IPS-18c (cell line): Measurements from ENCODE around the gene PIGP.
"Not testable (repeated sequence)": the region's sequence is repeated elsewhere in the genome, so short reads cannot be mapped to it uniquely, and the experiment has no call there.

ENCODE experiments used
- H3K4me3 ChIP-seq: 2 replicates; pipeline ENCODE4 v1.7.0; 2013; ENCODE audit warnings: low read depth, mild to moderate bottlenecking, low read length, moderate library complexity; ENCODE audit not compliant: insufficient read depth
- H3K9me3 ChIP-seq: one replicate; pipeline ENCODE4 v1.6.1; 2013; ENCODE audit warnings: mild to moderate bottlenecking, low read length, moderate library complexity; ENCODE audit not compliant: control insufficient read depth, insufficient read depth

The PIGP gene

GRCh38 chr21:37059181-37059580, 13.7 kb downstream of the PIGP start:
- Histone ChIP-seq H3K4me3 (no peak overlapping the region), H3K9me3 (no peaks in the 10 kb centered on the region)

GRCh38 chr21:37058261-37058660, 14.6 kb downstream of the PIGP start:
- no peak overlapping the region for H3K4me3 ChIP-seq
- no peaks in the 10 kb centered on the region for H3K9me3 ChIP-seq

- Histone ChIP-seq H3K4me3 (no peak overlapping the region), H3K9me3 (no peaks in the 10 kb centered on the region)
Observed at GRCh38 chr21:37057614-37058013, 15.3 kb downstream of the PIGP start.

- H3K9me3 ChIP-seq: no peaks in the 10 kb centered on the region
Observed at GRCh38 chr21:37055271-37055855, 17.5 kb downstream of the PIGP start.

GRCh38 chr21:37049741-37050140, 23.1 kb downstream of the PIGP start:
- not testable (repeated sequence) for H3K9me3 ChIP-seq, H3K4me3 ChIP-seq

More at GRCh38 chr21:37055271-37055855, 17.5 kb downstream of the PIGP start:
- H3K4me3 ChIP-seq: no peak overlapping the region

- no peaks in the 10 kb centered on the region for H3K9me3 ChIP-seq
- no peak overlapping the region for H3K4me3 ChIP-seq
Observed at GRCh38 chr21:37047079-37047478, 25.8 kb downstream of the PIGP start.

- Histone ChIP-seq H3K9me3 (no peaks in the 10 kb centered on the region), H3K4me3 (no peak overlapping the region)
Observed at GRCh38 chr21:37045556-37045955, 27.3 kb downstream of the PIGP start.

GRCh38 chr21:37045149-37045548, 27.7 kb downstream of the PIGP start:
- H3K9me3 ChIP-seq: no peaks in the 10 kb centered on the region
- no peak overlapping the region for H3K4me3 ChIP-seq

- H3K9me3 ChIP-seq: no peaks in the 10 kb centered on the region
- H3K4me3 ChIP-seq: no peak overlapping the region
Observed at GRCh38 chr21:37044643-37045042, 28.2 kb downstream of the PIGP start.

- H3K4me3 ChIP-seq: no peak overlapping the region
- no peaks in the 10 kb centered on the region for H3K9me3 ChIP-seq
Observed at GRCh38 chr21:37043818-37044217, 29.1 kb downstream of the PIGP start.

- no peak overlapping the region for H3K4me3 ChIP-seq
- H3K9me3 ChIP-seq: no peaks in the 10 kb centered on the region
Observed at GRCh38 chr21:37041706-37042271, 31.1 kb downstream of the PIGP start.

GRCh38 chr21:37040212-37040611, 32.7 kb downstream of the PIGP start:
- no peaks in the 10 kb centered on the region for H3K9me3 ChIP-seq
- H3K4me3 ChIP-seq: no peak overlapping the region

- Histone ChIP-seq H3K4me3 (no peak overlapping the region), H3K9me3 (no peaks in the 10 kb centered on the region)
Observed at GRCh38 chr21:37039411-37040075, 33.3 kb downstream of the PIGP start.

- Histone ChIP-seq H3K4me3 (no peak overlapping the region), H3K9me3 (no peaks in the 10 kb centered on the region)
Observed at GRCh38 chr21:37036177-37036576, 36.7 kb downstream of the PIGP start.

- not testable (repeated sequence) for H3K9me3 ChIP-seq, H3K4me3 ChIP-seq
Observed at GRCh38 chr21:37034394-37034793, 38.5 kb downstream of the PIGP start.

- no peak overlapping the region for H3K4me3 ChIP-seq
- H3K9me3 ChIP-seq: no peaks in the 10 kb centered on the region
Observed at GRCh38 chr21:37032877-37033471, 39.9 kb downstream of the PIGP start.

- Histone ChIP-seq H3K9me3 (no peaks in the 10 kb centered on the region), H3K4me3 (no peak overlapping the region)
Observed at GRCh38 chr21:37032293-37032692, 40.6 kb downstream of the PIGP start.

- no peaks in the 10 kb centered on the region for H3K9me3 ChIP-seq
- no peak overlapping the region for H3K4me3 ChIP-seq
Observed at GRCh38 chr21:37030864-37031263, 42.0 kb downstream of the PIGP start.
